Limb (tissue), 2 donors: ENCODE data around the gene ANKRD53.
A peak's percentile ranks its signal among the peaks of the same experiment; 100 is the strongest.
"Not testable (repeated sequence)": the region's sequence is repeated elsewhere in the genome, so short reads cannot be mapped to it uniquely, and the experiment has no call there.

Source experiments
- DNase-seq, 2 donors: peaks; one replicate each; pipeline ENCODE4 v3.0.0-alpha.2; 2016; ENCODE audit errors: extremely low spot score in 2 of 2

ANKRD53 gene

DNA sequence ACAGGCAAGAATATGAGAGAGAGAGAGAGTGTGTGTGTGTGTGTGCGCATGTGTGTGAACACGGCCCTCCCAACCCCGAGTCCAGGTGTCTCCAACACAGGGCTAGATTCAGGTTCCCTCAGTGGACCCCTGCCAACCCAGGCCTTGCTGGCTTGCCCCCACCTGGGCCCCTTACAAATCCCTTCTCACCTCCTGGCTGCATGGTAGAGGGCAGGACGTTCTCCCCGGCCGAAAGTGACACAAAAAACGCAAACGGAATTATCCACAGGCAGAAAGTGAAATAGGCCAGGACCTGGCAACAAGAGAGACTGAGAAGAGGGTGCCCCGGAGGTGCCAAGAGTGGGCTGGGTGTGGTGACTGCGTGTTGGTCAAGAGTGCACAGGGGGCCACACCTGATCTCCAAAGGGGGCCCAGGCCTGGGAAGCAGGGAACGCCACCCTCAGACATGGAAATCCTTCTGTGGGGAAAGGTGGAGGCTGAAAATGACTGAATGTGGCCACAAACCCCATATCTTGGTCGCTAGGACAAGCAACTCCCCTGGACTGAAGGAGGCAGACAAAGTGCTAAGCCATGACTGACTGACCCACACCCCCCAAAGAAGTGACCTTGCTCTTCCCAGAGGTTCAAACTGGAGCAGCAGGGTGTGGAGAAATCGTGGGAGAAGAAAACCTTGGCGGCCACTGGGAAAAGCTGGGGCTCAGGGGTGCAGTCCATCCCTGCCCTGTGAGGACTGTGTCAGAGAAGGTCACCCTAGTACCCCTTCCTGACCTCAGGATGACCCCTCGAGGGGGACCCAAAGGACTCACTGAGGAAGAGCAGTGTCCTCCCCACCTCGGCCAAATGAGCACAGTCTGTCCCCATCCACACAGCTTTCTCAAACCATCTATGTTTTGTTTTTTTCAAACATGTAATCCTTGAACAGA is 10.6 kb downstream of the ANKRD53 start:
- no peak for DNase-seq

DNA sequence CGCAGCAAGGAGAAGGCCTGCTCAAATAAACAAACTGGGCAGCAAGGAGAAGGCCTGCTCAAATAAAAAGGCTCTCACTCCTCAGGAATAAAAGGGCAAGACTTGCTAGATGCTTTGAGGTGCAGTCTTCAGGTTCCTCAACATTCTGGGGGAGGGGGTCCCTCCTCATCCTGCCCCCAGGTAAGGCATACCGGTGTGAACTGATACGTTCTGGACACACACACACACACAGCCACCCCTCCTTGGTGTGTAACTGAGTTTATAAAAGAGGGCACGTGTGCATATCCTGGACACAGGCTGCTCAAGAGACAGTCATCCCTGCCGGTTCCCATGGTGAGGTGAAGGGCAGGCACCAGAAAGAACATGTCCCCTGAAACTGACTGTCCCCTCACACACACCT is 11.8 kb downstream of the ANKRD53 start:
- DNase-seq: no peak

DNA sequence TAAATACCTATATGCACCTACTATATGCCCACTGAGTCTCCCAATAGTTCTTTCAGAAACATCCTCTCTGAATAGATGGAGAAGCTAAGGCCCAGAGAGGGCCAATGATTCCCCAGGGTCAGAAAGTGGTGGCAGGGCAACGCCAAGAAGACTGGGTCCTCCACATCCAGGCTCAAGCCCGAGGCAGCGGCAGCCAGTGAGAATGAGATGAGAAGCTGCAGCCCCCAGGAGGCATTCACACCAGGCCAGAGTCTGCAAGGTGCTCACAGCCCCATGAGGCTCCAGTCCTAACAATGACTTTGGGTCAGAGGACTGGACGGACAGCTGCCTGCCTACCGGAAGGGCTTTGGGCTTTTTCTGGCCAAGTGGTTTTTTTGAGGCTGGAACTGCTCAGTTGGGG is 12.7 kb downstream of the ANKRD53 start:
- DNase-seq: no peak

DNA sequence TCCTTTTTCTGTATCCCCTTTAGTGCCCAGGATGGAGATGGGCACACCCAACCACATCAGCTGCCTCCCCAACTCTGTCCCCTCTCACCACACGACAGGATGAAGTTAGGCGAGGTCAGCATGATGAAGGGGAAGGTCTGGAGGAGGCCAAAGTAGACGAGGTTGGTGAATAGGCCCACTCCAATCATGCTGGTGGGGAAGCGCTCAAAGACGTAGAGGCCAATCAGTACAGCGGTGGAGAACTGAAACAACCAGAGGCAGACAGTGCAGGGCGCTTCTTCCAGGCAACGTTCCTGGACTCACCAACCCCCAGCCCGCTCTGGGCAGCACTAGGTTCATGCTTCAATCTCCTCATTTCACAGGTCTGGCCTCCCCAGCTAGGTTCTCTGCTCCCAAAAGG is 13.3 kb downstream of the ANKRD53 start:
- no peak for DNase-seq

DNA sequence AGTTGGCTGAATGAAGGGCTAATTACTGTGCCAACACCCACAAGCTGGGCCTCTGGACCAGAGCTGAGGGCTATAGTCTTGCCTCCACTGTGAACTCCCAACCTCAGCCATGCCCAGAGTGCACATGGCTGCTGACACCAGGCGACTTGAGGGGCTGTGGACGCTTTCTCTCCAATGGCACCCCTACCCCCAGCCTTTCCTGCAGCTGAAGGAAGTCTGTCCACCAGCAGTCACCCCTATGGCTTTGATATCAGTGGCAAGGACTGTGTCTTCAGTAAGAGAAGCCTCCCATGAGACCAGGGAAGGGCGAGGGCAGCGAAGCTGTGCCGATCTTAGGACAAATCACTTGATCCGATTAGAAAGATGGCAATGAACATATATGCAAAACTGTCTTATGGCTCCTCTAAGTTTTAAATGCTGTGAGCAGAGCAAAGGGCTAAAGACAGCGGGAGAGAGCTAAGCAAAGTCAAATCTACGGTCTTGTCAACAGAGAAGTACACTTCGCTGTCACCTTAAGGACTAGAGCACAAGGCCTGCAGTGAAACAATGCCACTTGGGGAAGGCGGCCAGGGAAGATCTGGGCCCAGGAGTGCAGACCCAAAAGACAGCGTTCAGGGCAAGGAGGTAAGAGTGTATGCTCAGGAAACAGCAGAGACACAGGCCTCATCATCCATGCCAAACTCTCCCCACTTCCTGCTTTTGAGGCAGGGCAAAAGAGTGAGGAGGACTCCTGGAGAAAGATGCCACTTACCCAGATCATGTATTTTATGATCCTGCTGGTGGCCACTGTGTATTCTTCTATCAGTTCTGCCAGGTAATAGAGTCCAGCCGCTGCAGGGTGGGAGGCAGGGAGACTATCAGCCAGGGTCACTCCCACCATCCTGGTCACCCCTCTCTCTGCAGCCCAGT is 14.8 kb downstream of the ANKRD53 start:
- DNase-seq: no peak

DNA sequence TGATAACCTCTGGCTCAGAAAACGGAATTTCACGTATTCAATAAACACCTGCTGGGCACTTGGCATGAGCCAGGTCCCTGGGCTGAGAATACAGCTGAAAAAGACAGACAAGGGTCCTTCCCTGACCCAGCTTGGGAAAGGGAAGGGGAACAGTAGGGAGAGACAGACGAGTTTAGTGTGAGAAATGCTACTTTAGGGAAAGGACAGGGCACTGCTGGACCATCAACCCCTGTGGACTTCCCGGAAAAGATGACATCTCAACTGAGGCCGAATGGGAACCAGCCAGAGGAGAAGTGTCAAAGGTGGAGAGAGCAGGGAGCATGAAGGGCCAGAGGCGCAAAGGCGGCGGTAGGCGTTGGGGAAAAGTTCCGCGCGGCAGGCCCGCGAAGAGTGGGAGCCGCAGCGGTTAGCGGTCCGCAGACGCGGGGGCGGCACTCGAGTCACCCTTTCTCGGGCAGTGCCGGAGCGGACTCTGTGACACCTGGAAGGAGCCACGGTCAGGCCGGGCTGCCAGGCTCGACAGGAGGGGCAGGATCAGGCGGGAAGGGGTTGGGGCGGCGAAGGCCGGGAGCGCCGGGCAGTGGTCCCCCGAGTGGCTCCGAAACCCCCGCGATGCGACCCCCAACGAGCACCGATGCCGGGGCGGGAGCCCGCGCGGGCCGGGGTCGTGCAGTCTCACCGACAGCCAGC is 15.7 kb downstream of the ANKRD53 start:
- DNase-seq: no peak

DNA sequence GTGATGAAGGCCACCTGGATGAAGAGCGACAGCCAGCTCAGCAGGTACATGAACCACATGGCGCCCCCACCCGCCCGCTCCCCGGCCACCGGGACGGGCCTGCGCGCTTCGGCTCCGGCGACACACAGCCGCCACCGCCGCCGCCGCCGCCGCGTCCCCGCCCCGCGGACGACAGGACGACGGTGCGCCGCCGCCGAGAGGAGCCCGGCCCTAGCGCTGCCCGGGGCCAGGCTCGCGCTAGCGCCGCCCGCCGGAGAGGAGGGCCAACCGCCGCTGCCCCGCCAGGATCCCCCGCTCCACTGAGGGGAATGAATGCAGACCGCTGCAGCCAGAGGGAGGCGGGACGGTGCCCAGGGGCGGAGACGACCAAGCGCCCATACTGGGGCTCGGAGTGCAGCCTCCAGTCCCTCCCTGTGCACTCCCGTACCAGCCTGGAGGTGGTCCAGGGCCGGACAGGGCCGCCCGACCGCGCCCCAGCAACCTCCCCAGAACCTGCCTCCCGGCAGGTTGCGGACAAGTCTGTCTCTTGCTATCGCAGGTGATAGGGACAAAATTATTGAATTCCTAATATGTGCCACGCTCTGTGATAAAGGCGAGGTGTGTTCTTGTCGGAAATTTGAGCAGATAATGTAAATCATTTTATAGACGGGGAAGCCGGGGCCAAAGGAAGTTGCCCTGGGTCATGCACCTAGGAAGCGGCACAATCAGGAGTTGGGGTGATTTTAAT is 16.4 kb downstream of the ANKRD53 start, which contains the start of gene TEX261:
TEX261 (minus strand) TSS at position 175 of the 727 bp plus-strand sequence; CDS start at position 59, 116 bp downstream.
- DNase-seq: peak; percentile 83 to 93

DNA sequence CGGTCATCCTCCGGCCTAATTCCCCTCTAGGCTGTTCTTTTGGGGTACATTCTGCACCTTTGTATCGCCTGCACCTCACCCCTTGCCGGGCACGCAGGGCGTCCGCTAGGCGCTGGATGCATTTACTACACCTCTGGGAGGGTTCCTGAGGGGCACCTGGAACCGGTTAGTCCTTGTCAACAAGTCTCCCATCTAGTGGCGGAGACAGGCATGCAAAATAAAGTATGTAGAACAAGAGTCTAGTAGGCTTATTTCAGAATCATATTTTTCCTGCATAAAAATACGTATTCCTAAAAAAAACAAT is 16.9 kb downstream of the ANKRD53 start:
- DNase-seq: peak in 1 of 2 donors; percentile 24

DNA sequence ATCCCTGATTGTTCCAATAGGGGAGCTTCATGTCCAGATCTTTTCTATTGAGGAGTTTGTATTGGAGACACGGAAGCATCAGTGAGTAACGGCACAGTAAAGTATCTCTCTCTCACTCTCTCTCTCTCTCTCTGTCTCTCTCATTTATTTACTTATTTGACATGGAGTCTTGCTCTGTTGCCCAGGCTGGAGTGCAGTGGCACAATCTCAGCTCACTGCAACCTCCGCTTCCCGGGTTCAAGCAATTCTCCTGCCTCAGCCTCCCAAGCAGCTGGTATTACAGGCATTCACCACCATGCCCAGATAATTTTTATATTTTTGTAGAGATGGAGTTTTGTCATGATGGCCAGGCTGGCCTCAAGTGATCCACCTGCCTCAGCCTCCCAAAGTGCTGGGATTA is 20.5 kb downstream of the ANKRD53 start:
- DNase-seq: not testable (repeated sequence)

DNA sequence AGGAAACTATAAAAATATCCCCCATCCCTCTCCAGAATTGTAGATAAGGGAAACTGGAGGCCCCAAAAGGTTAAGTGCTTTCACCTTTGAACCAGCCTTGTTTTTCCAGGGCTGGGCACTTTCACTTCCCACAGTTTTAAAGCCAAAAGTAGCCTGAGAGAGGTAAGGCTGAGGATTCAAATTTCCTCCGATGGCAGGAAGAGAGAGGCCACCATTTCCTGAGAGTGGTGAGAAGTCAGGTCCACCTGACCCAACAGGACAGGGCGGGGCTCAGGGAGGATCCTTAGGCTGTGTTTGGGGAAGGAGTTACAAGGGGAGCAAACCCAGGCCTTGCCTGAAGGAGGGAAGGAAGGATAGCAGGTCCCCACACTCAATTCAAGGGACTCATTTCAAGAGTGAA is 20.9 kb downstream of the ANKRD53 start:
- no peak for DNase-seq

DNA sequence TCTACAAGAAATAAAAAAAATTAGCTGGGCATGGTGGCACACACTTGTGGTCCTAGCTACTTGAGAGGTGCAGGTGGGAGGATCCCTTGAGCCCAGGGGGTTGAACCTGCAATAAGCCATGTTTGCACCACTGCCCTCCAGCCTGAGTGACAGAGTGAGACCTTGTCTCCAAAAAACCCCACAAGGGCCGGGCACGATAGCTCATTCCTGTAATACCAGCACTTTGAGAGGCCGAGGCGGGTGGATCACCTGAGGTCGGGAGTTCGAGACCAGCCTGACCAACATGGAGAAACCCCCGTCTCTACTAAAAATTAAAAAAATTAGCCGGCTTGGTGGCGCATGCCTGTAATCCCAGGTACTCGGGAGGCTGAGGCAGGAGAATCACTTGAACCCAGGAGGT is 21.5 kb downstream of the ANKRD53 start:
- DNase-seq: not testable (repeated sequence)

DNA sequence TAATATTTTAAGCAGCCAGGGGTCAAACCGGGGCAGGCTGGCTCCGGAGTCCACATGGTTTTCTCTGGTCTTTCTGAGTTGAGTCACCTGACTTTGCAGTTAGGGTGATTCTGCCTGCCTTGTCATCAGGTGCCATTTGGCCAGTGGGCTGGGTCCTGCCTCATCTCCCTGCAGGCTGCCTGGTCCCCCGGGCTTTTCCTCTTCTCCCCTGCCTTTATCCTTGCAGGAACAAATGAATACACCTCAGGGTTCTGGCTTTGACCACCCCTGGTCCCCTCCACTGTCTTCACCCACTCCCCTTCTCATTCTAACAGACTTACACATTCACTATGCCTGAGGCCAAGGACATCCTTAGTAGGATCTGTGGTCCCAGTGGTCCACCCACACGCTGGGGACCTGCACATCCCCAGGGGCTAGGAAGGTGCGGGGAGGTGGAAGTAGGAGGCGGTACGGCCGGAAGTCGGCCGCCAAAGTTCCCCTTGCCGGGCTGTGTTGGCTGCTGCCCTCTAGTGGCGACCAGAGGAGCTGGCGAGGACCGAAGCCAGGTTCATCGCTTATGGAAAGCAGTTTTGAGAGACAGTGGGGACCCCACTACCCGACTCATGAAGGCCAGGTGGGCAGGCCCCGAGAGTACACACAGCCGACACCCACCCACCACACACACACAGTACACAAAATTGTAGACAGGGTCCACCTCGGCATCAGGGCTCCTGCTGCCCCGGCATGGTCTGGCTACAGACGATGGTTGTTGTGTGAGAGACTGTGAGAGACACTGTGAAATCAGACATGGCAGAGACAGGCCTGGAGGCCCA is 22.6 kb downstream of the ANKRD53 start:
- DNase-seq: peak; percentile 46 to 74

DNA sequence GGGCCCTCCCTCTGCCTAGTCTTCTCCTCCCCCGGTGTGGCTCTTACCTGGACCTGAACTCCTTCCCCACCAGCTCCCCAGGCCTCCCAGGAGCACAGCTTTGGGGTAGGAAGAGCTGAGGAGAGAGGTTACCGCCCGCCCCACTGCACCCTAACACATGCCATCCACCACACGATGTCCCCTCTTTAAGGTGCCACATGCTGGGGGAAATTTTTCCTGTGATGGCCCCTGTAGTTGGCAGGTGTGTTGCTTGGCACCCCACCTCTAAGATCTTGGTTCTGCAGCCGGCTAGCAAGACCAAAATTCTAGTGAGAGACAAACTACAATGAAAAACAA is 23.1 kb downstream of the ANKRD53 start:
- DNase-seq: no peak

DNA sequence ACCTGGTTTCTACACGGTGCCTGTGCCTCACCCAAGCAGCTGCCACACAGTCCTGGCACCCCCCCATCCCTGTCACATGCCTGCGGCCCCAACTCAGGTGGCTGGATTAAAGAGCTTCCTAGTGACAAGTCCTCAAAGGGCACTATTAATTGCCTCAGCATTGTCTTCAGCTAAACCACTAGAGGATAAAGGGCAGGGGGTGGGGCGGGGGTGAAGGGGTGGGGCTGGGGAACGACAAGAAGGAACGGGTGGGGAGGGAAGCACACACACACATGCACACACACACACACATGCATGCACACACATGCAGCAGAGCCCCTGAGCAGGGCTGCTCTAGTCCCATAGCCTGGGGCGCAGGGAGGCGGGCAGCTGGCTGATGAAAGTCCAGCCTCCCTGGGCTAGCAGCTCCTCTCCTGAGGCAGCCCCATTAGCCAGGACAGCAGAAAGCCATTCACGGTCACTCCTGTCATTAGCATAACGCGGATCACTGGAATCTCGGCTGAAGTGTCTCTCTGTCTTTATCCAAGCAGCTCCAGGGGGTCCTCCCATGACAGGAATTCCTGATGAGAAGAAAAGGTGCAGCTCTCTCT is 23.6 kb downstream of the ANKRD53 start:
- DNase-seq: no peak

DNA sequence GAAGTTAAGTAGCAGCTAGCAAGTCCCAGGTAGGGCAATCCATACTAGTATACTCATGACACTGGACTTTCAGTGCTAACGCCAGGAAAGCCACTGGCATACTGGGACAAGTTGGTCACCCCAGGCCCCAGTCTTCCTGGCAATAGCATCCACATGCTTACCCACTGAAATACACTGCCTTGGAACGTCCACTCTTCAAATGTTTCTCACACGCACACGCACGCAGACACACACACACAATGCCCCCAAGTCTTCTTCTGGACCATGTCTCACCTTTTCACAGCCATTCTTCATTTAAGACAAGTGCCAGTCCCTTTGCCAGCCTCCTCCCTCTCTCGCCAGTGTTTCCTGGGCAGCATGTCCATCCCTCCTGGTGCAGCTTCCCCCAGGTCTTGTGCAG is 25.0 kb downstream of the ANKRD53 start:
- DNase-seq: no peak

DNA sequence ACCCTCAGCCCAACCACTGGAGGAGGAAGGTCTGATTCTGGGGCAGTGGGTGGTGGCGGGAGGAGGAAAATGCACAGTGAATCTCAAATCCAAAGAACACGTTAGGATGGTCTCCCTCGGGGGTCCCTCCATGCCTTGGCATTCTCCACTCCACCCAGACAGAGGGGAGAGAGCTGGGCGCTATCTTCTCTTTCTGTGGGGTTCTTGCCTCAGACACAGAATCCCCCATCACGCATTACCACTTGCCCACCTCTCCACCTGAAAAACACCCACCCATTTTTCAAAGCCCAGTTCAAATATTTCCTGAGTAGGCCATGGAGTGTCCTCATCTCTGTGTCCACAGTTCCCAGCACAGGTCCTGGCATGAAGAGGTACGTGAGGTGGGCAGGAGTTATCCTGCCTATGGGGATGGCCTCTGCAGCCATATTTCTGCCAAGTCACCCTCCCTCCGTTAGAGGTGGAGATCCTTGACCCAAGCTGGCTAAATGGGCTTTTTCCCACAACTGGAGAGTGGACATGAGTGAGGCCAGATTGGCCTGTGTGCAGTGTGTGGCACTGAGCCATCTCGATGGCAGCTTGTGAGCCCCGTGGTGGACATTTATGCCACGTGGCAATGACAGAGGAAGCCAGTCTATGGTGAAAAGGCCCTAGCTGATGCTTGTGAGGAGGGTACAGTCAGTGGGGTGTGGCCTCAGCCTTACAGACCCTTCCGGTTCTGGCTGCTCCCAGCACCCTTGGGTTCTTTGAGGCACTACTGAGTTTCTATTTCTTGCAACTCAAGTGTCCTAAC is 25.7 kb downstream of the ANKRD53 start:
- DNase-seq: no peak

DNA sequence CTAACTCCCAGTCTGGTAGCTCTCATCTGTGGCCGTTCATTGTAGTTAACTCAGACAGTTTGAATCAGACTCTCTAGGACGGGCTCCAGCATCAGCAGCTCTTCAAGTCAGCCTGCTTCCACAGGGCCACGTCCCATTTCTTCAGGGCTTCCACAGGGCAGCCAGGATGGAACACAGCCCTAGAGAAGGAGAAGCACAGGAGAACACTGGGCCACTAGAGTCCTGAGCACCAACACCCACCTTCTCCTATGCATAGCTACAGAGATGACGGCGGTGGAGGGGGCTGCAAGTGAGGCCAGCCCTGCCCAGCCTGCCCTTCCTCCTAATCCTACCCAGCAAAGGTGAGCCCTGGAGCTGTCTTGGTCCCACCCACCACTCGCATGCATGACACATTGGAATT is 26.4 kb downstream of the ANKRD53 start:
- DNase-seq: no peak

DNA sequence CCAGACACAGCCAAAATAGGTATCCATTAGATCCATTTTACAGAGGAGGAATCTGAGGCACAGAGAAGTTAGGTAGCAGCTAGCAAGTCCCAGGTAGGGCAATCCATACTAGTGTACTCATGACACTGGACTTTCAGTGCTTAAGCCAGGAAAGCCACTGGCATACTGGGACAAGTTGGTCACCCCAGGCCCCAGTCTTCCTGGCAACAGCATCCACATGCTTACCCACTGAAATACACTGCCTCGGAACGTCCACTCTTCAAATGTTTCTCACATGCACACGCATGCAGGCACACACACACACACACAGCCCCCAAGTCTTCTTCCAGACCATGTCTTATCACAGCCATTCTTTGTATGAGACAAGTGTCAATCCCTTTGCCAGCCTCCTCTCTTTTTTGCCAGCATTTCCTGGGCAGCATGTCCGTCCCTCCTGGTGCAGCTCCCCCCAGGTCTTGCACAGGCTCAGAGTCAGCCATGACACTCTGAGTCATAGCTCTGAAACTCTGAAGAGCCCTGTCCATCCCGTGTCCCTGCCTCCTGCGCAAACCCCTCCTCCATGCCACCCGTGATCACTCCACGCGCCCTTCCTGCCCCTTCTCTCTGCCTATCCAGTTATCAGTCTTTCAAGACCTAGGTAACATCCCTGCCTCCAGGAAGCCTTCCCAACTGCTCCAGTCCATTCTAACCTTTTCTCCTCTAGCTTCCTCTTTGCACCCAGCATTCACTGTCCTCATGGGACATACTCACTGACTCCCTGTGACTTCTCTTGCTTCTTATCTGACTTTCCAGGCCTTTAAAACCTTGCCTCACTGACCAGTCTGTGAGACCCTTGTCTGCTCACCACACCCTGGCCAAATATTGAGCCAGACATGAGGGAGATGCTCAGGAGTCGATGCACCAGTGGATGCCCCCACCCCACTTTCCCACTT is 27.1 kb downstream of the ANKRD53 start:
- no peak for DNase-seq
